Loucy (cell line): ENCODE measurements around the gene AHNAK.

Experiments
- EZH2phosphoT487 ChIP-seq: fragments of 200-600 bp; IDR thresholded peaks from 2 replicates; pipeline ENCODE4 v1.6.1; 2018; ENCODE audit warnings: antibody characterized with exemption, mild to moderate bottlenecking, moderate library complexity, borderline replicate concordance
- TF ChIP-seq, protein P1 (sequence below): fragments of 200-600 bp; sonication (generic); conservative IDR thresholded peaks from 2 replicates; pipeline ENCODE4 v1.5.1; 2014; ENCODE audit warnings: mild to moderate bottlenecking, antibody characterized with exemption, low read length

DNA sequence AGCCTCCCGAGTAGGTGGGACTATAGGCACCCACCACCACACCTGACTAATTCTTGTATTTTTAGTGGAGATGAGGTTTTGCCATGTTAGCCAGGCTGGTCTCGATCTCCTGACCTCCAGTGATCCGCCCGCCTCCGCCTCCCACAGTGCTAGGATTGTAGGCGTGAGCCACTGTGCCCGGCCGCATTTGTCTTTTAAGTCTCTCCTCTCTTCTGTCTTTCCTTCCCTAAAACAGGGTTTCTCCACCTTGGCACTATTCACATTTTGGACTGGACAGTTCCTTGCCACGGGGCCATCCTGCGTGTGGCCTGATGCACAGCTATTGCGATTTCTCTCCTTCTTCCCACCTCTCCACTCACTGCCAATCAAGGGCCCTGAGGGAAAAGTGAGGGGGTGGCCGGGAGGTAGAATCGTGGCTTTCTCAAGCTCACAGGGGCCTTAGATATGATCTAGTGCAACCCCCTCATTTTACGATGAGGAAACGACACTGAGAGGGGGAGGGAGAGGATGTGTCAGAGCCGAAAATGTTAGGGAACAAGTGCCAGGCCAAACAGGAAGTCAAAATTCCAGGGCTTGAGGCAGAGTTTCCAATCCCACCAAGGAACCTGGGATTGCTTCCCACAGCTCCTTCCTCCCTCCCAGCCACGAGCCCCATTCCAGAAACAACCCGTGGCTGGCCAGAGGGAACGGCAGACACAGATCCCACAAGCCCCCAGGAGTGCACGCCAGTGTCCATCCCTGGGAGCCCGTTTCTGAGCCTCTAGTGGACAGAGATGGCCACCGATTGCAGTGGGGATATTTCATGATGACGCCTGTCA, 106.6 kb downstream of the AHNAK start:
- TF ChIP-seq, protein P1, sequence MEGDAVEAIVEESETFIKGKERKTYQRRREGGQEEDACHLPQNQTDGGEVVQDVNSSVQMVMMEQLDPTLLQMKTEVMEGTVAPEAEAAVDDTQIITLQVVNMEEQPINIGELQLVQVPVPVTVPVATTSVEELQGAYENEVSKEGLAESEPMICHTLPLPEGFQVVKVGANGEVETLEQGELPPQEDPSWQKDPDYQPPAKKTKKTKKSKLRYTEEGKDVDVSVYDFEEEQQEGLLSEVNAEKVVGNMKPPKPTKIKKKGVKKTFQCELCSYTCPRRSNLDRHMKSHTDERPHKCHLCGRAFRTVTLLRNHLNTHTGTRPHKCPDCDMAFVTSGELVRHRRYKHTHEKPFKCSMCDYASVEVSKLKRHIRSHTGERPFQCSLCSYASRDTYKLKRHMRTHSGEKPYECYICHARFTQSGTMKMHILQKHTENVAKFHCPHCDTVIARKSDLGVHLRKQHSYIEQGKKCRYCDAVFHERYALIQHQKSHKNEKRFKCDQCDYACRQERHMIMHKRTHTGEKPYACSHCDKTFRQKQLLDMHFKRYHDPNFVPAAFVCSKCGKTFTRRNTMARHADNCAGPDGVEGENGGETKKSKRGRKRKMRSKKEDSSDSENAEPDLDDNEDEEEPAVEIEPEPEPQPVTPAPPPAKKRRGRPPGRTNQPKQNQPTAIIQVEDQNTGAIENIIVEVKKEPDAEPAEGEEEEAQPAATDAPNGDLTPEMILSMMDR = no peak
- no peak for TF ChIP-seq EZH2phosphoT487
